Upper lobe of left lung (tissue), 6 donors: ENCODE data around the gene TEX19. TPM values are rescaled to one million over a fixed set of nuclear protein-coding genes. Genes with fewer than 3 reads are reported as not detected.

ENCODE experiments used
- ATAC-seq, 2 donors: fragments of 200-7000 bp; cut with Tn5 transposase; one replicate each; pipeline ENCODE4 v1.9.1; 2022; ENCODE audit warnings: mild to moderate bottlenecking in 2 of 2, moderate library complexity in 2 of 2; ENCODE audit not compliant: low FRiP score in 2 of 2
- DNase-seq, 2 donors: peaks; one replicate each; pipeline ENCODE4 v3.0.0-alpha.2; 2019 to 2020
- H3K27ac ChIP-seq, 4 donors: fragments of 200-600 bp; sonication (generic); one replicate each; pipeline ENCODE4 v1.5.1; 2016 to 2019
- H3K27me3 ChIP-seq, 4 donors: fragments of 200-600 bp; sonication (generic); one replicate each; pipeline ENCODE4 v1.5.1; 2017 to 2019
- H3K36me3 ChIP-seq, 4 donors: fragments of 200-600 bp; sonication (generic); one replicate each; pipeline ENCODE4 v1.5.1; 2016 to 2019
- H3K4me1 ChIP-seq, 4 donors: fragments of 200-600 bp; sonication (generic); one replicate each; pipeline ENCODE4 v1.5.1; 2018 to 2019
- H3K4me3 ChIP-seq, 4 donors: fragments of 200-600 bp; sonication (generic); one replicate each; pipeline ENCODE4 v1.5.1; 2017 to 2019; ENCODE audit warnings: mild to moderate bottlenecking in 2 of 4, moderate library complexity in 1 of 4
- H3K9me3 ChIP-seq, 4 donors: fragments of 200-600 bp; sonication (generic); one replicate each; pipeline ENCODE4 v1.5.1; 2018 to 2019
- CTCF ChIP-seq, 6 experiments: fragments of 450-650 bp in 4 of 6; fragments of 200-600 bp in 2 of 6; sonication (generic) in 2 of 6; IDR thresholded peaks; one replicate each; pipeline ENCODE4 v1.5.1; 2016 to 2019; ENCODE audit warnings: antibody characterized with exemption in 6 of 6
- EP300 ChIP-seq, 4 donors: sonication (generic); formaldehyde crosslinking; IDR thresholded peaks; one replicate each; pipeline ENCODE4 v1.5.1; 2017; ENCODE audit warnings: antibody characterized with exemption in 4 of 4, control low read depth in 2 of 4
- POLR2A ChIP-seq, 4 donors: fragments of 450-650 bp; IDR thresholded peaks; one replicate each; pipeline ENCODE4 v1.5.1; 2016 to 2017; ENCODE audit warnings: antibody characterized with exemption in 4 of 4, mild to moderate bottlenecking in 2 of 4
- POLR2AphosphoS5 ChIP-seq, 2 donors: sonication (generic); formaldehyde crosslinking; IDR thresholded peaks; one replicate each; pipeline ENCODE4 v1.5.1; 2017; ENCODE audit warnings: antibody characterized with exemption in 2 of 2
- WGBS, 2 donors: methylation state at CpG; one replicate each; pipeline ENCODE4 v1.1.5; 2017 to 2018; 5-methylcytosine and 5-hydroxymethylcytosine counted together
- total RNA-seq, 6 donors: library from RNA; depleted of rRNA in 4 of 6; stranded (reverse); fragments of >200 nt in 4 of 6; gene quantifications; one replicate each; pipeline versions ENCODE4 v1.1.0 to v1.2.1, GENCODE V29; 2016 to 2021
- donor health status: DM: no; HTN: no; CAD: no; lungs with moderate emphysema.
- donor health status: DM: no; HTN: yes; CAD: no; lungs with severe emphysema.

Gene TEX19
- total RNA-seq, 6 donors from 2014 or later, result not detected

- TF ChIP-seq POLR2A (IDR thresholded peaks at IDR 0.05), result no peak
- Histone ChIP-seq H3K4me3 (no peak overlapping the region), H3K9me3 (no peaks in the 10 kb centered on the region), H3K27me3 (no peaks in the 10 kb centered on the region), H3K27ac (no peak overlapping the region), H3K4me1 (peaks cover 6 to 13% (median 10%) of the 10 kb centered on the region in 4 donors), H3K36me3 (no peaks in the 10 kb centered on the region)
- WGBS, 2 donors, result 78 to 84% methylated on average over 12 to 15 of the region's 15 CpGs
- DNase-seq, result peak in 1 of 2 donors; percentile 41
- ATAC-seq, result no peak
Measured at GRCh38 chr17:82327289-82327688, 31.8 kb upstream of the TEX19 start.

- WGBS, 2 donors, result 71 to 88% methylated on average over 7 to 14 of the region's 16 CpGs
- no peaks in the 10 kb centered on the region for H3K9me3 ChIP-seq
- TF ChIP-seq POLR2AphosphoS5 (IDR thresholded peaks at IDR 0.05), result no peak
- no peak for TF ChIP-seq CTCF (IDR thresholded peaks at IDR 0.05)
- no peak for TF ChIP-seq EP300 (IDR thresholded peaks at IDR 0.05)
- no peak for TF ChIP-seq POLR2A (IDR thresholded peaks at IDR 0.05)
- peaks cover 10 to 18% (median 15%) of the 10 kb centered on the region in 4 donors for H3K4me1 ChIP-seq
- H3K27me3 ChIP-seq, result no peaks in the 10 kb centered on the region
- no peaks in the 10 kb centered on the region for H3K36me3 ChIP-seq
- H3K27ac ChIP-seq, result no peak overlapping the region
- ATAC-seq (no peak), DNase-seq (no peak)
- H3K4me3 ChIP-seq, result no peak overlapping the region
Measured at GRCh38 chr17:82327757-82328140, 31.3 kb upstream of the TEX19 start.

GRCh38 chr17:82328141-82328993 is 30.7 kb upstream of the TEX19 start:
- no peak for ATAC-seq
- H3K27ac ChIP-seq, result no peak overlapping the region
- H3K4me1 ChIP-seq, result peaks cover 15 to 24% (median 20%) of the 10 kb centered on the region in 4 donors

GRCh38 chr17:82328994-82329507 is 30.0 kb upstream of the TEX19 start:
- Histone ChIP-seq H3K4me3 (no peak overlapping the region), H3K27me3 (no peaks in the 10 kb centered on the region), H3K9me3 (no peaks in the 10 kb centered on the region), H3K27ac (no peak overlapping the region), H3K36me3 (no peaks in the 10 kb centered on the region), H3K4me1 (peaks cover 19 to 31% (median 26%) of the 10 kb centered on the region in 4 donors)
- 91% methylated on average over 7 to 15 of the region's 15 CpGs for WGBS, 2 donors
- TF ChIP-seq POLR2A (IDR thresholded peaks at IDR 0.05) (no peak), EP300 (IDR thresholded peaks at IDR 0.05) (no peak), CTCF (IDR thresholded peaks at IDR 0.05) (no peak)
- DNase-seq, result peak in 1 of 2 donors; percentile 70
- no peak for ATAC-seq

More at GRCh38 chr17:82328141-82328993, 30.7 kb upstream of the TEX19 start:
- DNase-seq, result peak in 1 of 2 donors; percentile 74
- no peaks in the 10 kb centered on the region for H3K36me3 ChIP-seq
- TF ChIP-seq CTCF (IDR thresholded peaks at IDR 0.05) (no peak), EP300 (IDR thresholded peaks at IDR 0.05) (no peak), POLR2AphosphoS5 (IDR thresholded peaks at IDR 0.05) (no peak), POLR2A (IDR thresholded peaks at IDR 0.05) (no peak)
- H3K9me3 ChIP-seq, result no peaks in the 10 kb centered on the region
- no peaks in the 10 kb centered on the region for H3K27me3 ChIP-seq
- no peak overlapping the region for H3K4me3 ChIP-seq
- 80 to 86% methylated on average over 17 to 28 of the region's 28 CpGs for WGBS, 2 donors

GRCh38 chr17:82329683-82330321 is 29.2 kb upstream of the TEX19 start:
- DNase-seq (peak in 1 of 2 donors; percentile 66), ATAC-seq (no peak)
- WGBS, 2 donors, result 90 to 92% methylated on average over 6 to 9 of the region's 19 CpGs
- no peaks in the 10 kb centered on the region for H3K36me3 ChIP-seq
- peaks cover 27 to 39% (median 34%) of the 10 kb centered on the region in 4 donors for H3K4me1 ChIP-seq
- no peak overlapping the region for H3K4me3 ChIP-seq
- H3K27ac ChIP-seq, result no peak overlapping the region
- no peaks in the 10 kb centered on the region for H3K27me3 ChIP-seq
- TF ChIP-seq POLR2AphosphoS5 (IDR thresholded peaks at IDR 0.05) (no peak), CTCF (IDR thresholded peaks at IDR 0.05) (no peak), EP300 (IDR thresholded peaks at IDR 0.05) (no peak), POLR2A (IDR thresholded peaks at IDR 0.05) (no peak)
- no peaks in the 10 kb centered on the region for H3K9me3 ChIP-seq
